LNCAP (cell line): ENCODE results near the gene ZG16.

Experiments
- CTCF ChIP-seq: fragments of 450-650 bp; IDR thresholded peaks from 2 replicates; pipeline ENCODE4 v1.5.1; 2017; ENCODE audit warnings: mild to moderate bottlenecking

Gene ZG16

GRCh38 chr16:29810699-29811169 lies 32.7 kb downstream of the ZG16 start:
- no peak for TF ChIP-seq CTCF

- no peak for TF ChIP-seq CTCF
Observed at GRCh38 chr16:29811170-29811895, 33.3 kb downstream of the ZG16 start.

GRCh38 chr16:29811896-29812665 lies 34.0 kb downstream of the ZG16 start, which contains the start of gene PRRT2:
TSS of gene PRRT2 (plus strand) at chr16:29812193. CDS start at chr16:29813055, 862 bp downstream.
- TF ChIP-seq CTCF, result no peak

- TF ChIP-seq CTCF, result no peak
Observed at GRCh38 chr16:29812754-29813643, 34.9 kb downstream of the ZG16 start.

- no peak for TF ChIP-seq CTCF
Observed at GRCh38 chr16:29813644-29814562, 35.8 kb downstream of the ZG16 start.

- no peak for TF ChIP-seq CTCF
Observed at GRCh38 chr16:29814592-29814991, 36.5 kb downstream of the ZG16 start.
